ENCODE results near the gene WT1.

- no peak for TF ChIP-seq POLR2A (IDR thresholded peaks at IDR 0.05)
- TF ChIP-seq, protein P1, sequence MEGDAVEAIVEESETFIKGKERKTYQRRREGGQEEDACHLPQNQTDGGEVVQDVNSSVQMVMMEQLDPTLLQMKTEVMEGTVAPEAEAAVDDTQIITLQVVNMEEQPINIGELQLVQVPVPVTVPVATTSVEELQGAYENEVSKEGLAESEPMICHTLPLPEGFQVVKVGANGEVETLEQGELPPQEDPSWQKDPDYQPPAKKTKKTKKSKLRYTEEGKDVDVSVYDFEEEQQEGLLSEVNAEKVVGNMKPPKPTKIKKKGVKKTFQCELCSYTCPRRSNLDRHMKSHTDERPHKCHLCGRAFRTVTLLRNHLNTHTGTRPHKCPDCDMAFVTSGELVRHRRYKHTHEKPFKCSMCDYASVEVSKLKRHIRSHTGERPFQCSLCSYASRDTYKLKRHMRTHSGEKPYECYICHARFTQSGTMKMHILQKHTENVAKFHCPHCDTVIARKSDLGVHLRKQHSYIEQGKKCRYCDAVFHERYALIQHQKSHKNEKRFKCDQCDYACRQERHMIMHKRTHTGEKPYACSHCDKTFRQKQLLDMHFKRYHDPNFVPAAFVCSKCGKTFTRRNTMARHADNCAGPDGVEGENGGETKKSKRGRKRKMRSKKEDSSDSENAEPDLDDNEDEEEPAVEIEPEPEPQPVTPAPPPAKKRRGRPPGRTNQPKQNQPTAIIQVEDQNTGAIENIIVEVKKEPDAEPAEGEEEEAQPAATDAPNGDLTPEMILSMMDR (IDR thresholded peaks at IDR 0.05) = no peak
Measured at GRCh38 chr11:32439501-32440210, 4.3 kb upstream of the WT1 start.

All from gastroesophageal sphincter (tissue), 3 donors.